HG03571 (cell line): ENCODE measurements around the gene OR4F15.
"Not testable (repeated sequence)": the region's sequence is repeated elsewhere in the genome, so short reads cannot be mapped to it uniquely, and the experiment has no call there.

Experiments used
- ATAC-seq: cut with Tn5 transposase; IDR thresholded peaks from one replicate; pipeline ENCODE4 v1.9.1; 2021; ENCODE audit not compliant: unreplicated experiment

OR4F15 gene

DNA sequence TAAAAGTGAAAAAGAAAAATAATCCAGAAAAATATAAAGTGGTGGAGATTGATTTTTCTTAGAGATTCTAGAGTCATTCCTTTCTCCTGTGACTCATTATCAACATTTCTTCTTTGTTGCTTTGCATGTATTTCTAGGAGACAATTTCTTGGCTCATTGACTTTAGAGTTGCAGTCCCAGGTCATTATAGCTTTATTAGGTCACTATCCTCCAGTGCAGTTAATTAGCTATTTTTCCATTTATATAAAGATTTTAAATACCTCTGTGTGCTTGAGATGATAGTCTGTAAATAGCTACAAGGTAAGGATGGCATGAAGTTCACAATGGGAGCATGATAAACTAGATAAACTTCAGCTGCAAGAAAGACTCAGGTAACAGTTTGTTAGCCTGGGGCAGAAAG, at the start of gene OR4F15:
OR4F15 (plus strand) TSS at position 301 of the 400 bp plus-strand sequence. CDS start 5,985 bp downstream, outside the sequence.
- ATAC-seq: no peak

DNA sequence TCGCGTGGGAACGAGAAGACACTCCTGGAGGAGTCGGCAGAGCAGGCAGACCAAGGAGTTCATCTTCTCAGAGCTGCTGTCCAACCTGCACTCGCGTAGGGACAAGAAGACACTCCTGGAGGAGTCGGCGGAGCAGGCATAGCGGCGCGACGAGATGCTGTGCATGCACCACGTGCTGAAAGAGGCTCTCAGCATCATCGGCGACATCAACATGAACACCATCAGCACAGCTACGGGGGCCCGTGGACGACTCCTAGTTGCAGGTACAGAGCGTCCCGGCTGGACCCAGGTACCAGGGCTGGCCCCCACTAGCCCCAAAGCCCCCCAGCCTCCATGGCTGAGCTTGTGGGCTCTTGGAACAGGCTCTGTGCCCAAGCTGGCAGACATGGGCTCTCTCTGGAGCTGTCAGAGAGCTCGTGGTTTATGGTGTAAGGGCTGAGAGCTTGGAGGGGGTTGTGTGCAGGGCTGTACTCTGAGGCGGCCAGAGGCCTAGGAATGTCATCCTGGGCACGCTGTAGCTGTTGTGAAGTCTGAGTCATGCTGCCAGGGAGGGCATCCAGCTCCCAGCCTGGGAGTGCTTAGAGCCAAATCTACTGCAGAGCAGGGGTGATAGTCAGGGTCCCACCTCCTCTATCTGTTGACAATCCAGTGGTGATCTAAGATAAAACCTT, 47.2 kb upstream of the OR4F15 start:
- ATAC-seq: not testable (repeated sequence)

DNA sequence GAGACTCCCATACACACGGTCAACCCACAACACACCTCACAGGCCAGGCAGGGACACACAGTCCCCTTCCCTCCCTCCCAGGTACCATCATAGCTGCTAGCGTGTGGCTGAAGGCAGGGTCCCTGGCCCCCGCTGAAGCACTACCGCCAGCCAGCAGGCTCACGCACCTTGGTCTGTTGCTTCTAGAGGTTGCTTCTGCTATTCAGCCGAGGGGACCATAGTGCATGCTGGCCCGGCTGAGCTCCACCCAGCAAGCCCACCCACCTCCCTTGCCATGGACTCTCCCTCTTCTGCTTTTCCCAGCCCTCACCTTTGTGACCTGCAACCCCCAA, 46.7 kb upstream of the OR4F15 start:
- ATAC-seq: not testable (repeated sequence)

DNA sequence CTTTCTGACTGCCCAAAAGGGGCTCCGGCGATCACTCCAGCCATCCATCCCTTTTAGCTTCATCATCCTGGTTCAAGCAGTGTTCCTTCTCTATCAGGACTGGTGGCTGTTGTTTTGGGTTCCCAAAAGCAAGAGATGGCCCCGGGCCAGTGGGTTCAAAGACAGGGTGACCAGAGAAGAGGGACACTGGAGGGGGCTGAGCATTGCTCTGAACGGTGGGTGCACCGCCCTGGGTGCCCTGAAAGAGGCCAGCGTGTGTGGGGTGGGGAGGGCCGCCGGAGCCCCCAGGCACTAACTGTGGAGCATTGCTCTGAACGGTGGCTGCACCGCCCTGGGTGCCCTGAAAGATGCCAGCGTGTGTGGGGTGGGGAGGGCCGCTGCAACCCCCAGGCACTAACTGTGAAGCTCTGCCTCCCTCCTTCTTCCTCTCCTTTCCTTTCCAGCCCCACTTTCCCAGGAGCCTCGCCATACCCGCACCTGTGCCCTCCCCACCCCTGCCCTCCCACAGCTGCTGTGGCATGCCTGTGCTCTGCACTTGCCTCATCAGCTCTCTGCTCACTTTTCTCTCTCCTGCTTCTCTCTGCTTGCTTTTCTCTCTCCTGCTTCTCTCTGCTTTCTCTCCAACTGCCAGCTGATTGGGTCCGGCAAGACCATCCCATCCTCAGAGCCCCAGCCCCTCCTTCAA, 46.1 kb upstream of the OR4F15 start:
- no peak for ATAC-seq

DNA sequence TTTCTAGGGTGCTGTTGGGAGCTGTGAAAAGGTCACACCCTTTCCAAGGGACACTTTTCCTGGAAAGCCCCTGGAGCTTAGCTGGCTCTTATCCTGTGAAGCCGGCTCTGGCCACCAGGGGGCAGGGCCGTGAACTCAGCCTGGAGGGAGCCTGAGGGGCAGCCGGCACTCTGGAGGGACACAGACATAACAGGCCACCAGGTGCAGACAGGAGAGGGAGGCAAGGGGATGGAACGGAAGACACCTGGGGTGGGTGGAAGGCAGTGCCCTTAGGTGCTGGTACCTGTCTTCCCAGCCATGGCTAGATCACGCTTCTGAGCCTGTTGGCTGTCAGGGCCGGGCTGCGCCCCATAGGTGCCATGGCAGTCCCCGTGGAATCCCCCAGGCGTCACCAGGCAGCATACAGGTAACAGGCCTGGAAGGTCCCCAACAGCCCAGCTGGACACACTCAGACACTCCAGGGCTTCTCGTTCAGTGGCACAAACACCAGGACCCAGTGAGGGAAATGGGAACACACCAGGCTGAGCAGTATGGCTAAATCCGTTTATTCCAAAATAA, 44.8 kb upstream of the OR4F15 start:
- ATAC-seq: not testable (repeated sequence)

DNA sequence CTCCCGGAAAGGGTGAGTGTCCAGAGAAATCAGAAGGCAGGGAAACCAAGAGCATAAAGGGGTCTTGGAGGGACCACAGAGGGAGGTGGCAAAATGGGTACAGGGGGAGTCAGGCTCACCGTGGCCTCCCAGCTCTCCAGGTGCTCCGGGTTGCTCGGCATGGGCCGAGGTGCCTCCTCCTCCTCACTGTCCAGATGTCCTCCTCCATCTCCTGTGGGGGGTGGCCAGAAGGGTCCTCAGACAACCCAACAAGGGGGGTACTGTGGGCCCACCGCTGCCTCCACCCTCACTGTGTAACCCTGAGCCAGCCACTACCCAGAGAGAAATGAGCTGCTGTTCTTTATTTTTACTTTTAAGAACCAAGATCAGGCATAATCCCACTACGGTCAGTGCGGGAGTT, 39.1 kb upstream of the OR4F15 start:
- no peak for ATAC-seq

DNA sequence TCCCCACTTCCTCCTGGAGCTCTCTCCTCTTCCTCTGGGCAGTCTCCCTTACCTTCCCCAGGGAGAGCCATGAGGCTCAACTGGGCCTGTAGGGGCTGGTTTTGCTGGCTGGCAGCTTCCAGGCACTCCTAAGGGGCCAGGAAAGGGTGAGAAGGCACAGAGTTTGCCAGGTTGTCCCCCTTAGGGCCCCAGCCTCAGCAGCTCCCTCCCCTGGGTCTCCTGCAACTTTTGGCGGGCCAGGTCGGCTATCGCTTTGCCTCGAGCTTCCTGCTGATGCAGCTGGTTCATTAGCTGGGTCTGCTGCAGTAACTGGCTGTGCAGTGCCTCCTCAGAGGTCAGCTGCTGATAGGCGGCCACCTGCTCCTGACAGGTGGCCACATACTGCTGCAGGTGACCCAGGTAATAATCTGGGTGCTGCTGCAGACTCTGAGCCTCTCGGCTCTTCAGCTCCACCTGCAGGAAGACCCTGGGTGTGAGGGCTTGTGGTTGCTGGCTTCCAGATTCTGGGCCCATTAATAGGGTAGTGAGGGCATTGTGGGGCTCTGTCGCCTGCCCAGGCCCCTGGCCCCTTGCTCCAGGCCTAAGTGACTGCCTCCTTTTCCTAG, 38.4 kb upstream of the OR4F15 start:
- no peak for ATAC-seq

DNA sequence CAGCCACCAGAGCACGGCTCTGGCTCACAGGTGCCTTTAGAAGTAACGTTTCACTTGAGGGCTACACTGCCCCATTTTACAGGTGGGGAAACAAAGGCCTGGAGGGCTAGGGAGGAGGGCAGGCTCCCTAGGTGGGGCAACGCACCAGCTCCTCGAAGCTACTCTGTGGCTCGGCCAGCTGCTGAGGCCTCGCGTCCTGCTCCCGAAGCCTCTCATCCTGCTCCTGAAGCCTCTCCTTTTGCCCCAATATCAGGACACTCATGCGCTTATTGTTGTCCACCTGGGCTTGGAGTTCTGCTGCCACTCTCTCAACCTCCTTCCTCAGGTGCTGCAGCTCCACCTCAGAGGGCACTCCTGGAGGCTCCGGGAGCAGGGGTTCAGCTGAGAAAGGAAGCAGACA, 36.9 kb upstream of the OR4F15 start:
- ATAC-seq: no peak

GRCh38 chr15:101778576-101778975, 33.4 kb upstream of the OR4F15 start:
- not testable (repeated sequence) for ATAC-seq

DNA sequence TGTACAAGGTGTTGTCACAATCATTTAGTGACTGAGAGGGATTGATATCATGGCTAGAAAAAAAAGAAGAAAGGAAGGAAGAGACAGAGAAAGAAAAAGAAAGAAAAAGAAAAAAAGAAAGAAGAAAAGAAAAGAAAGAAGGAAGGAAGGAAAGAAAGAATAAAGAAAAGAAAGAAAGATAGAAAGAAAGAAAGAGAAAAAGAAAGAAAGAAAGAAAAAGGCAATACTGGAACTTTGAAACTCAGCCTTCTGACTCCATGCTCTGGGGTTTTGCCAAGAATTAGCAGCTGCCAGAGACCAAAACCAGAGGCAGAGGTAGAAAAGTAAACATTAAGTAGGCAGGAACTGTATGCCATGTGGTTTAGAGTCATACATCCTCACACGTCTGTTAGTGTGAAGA, 31.8 kb upstream of the OR4F15 start:
- not testable (repeated sequence) for ATAC-seq

DNA sequence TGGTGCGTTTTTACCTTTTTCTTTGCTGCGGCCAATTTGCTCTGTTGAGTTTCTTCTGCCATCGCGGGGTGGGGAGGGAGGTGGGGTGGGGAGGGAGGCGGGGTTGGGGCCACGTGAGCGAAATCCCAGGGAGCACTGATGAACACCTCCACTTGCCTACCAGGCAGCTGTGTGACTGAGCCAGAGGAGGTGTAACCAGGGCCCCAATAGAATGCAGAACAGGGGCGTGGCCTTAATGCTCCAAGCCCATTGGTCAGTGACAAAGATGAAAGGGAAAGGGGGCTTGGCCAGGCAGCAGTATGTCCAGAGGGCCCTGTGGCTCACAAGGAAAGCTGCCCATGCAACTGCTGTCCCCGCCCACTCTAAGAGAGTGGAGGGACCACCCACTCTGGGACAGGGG, 30.1 kb upstream of the OR4F15 start:
- ATAC-seq: no peak

- no peak for ATAC-seq
These were observed 27.4 kb upstream of the OR4F15 start for GRCh38 chr15:101784644-101785043.

DNA sequence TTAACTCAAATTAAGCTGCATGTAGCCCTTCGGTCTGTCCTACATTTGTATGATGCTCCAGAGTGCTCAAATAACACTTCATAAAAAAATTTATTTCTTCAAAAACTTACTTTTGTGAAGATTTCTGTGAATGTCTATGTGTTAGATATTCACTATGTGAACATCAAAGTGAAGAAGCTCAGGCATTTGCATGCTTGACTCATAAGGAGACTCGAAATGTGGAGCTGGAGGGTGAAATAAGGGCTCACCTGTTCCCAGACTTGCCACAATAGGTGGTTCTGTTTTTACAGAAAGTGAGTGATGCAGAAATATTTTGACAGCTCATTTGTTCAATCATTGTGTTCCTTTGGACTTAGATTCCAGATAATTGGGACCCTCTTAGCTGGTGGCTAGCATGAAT, 25.6 kb upstream of the OR4F15 start:
- not testable (repeated sequence) for ATAC-seq

DNA sequence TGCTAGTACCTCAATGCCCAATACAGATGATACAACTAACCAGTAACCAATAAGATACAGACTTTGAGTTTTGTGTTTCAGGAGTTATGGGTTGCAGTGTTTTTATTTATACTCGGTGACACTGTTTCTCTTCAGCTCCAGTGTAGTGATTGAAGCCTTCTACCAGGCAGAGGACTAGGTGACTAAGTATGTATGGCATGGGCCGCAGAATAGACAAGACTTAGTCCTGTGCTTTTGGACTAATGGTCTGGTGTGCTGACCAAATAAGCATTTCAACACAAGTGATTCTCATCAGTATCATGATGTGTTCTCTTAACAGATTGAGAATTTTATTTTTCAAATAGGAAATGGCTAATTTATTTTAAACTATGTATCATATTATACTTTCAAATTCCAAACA, 24.0 kb upstream of the OR4F15 start:
- ATAC-seq: not testable (repeated sequence)

- ATAC-seq: not testable (repeated sequence)
These were observed 23.3 kb upstream of the OR4F15 start for GRCh38 chr15:101788503-101789269.

GRCh38 chr15:101790748-101791147, 21.3 kb upstream of the OR4F15 start:
- ATAC-seq: not testable (repeated sequence)

GRCh38 chr15:101793981-101794380, 18.0 kb upstream of the OR4F15 start:
- not testable (repeated sequence) for ATAC-seq

DNA sequence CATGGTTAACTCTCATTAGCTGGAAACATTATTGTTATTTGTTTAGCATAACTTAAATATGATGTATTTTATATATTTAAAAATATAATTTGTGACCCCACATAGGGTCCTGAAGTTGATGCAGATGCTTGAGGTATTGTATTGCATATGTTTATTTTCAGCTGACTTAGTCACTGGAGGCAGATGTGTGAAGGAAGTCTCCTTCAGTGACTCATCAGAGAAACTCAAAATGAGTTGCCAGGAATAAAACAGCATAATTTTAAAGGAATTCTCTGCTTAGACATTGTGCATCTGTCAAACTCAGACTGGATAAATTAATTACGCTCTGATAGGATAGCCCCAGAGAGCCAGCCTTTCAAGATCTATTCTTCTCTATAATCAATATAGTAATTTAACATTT, 16.5 kb upstream of the OR4F15 start:
- no peak for ATAC-seq

DNA sequence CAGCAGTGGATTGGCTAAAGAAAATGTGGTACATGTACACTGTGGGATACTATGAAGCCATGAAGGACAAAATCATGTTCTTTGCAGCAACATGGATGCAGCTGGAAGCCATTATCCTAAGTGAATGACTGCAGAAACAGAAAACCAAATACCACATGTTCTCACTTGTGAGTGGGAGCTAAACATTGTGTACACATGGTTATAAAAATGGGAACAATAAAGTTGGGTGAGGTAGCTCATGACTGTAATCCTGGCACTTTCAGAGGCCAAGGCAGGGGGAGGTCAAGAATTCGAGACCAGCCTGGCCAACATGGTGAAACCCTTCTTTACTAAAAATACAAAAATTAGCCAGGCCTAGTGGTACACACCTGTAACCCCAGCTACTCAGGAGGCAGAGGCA, 12.3 kb upstream of the OR4F15 start:
- ATAC-seq: no peak

GRCh38 chr15:101801048-101801447, 11.0 kb upstream of the OR4F15 start:
- ATAC-seq: no peak

GRCh38 chr15:101803209-101803608, 8.8 kb upstream of the OR4F15 start, which contains the start of gene OR4F6:
Gene OR4F6 (plus strand): TSS chr15:101803509. CDS start chr15:101805720, 2,211 bp downstream.
- no peak for ATAC-seq
